Activated T-cell treated with anti-CD3 and anti-CD28 coated beads, Interleukin-2, amount 50 U/mL, for 24 hours (primary cell): ENCODE results near the gene WFDC1.
"Not testable (repeated sequence)": the region's sequence is repeated elsewhere in the genome, so short reads cannot be mapped to it uniquely, and the experiment has no call there.

Experiments
- DNase-seq: peaks from one replicate; pipeline ENCODE4 v3.0.0-alpha.2; 2020
- H3K27ac Mint-ChIP-seq: 2 replicates; pipeline ENCODE4 v1.8.0; 2020; ENCODE audit warnings: mild to moderate bottlenecking, mixed read lengths
- H3K27me3 Mint-ChIP-seq: 2 replicates; pipeline ENCODE4 v1.8.0; 2020; ENCODE audit warnings: mixed read lengths
- H3K36me3 Mint-ChIP-seq: 2 replicates; pipeline ENCODE4 v1.8.0; 2020; ENCODE audit warnings: low read depth, mixed read lengths
- H3K4me1 Mint-ChIP-seq: 2 replicates; pipeline ENCODE4 v1.8.0; 2020; ENCODE audit warnings: low read depth, mixed read lengths
- H3K4me3 Mint-ChIP-seq: 2 replicates; pipeline ENCODE4 v1.8.0; 2020; ENCODE audit warnings: mild to moderate bottlenecking, moderate library complexity, mixed read lengths
- H3K9me3 Mint-ChIP-seq: 2 replicates; pipeline ENCODE4 v1.8.0; 2020; ENCODE audit warnings: mixed read lengths

Gene WFDC1

GRCh38 chr16:84339311-84339710, 44.6 kb downstream of the WFDC1 start:
- H3K4me1 Mint-ChIP-seq = no peaks in the 10 kb centered on the region
- no peak overlapping the region for H3K4me3 Mint-ChIP-seq
- no peaks in the 10 kb centered on the region for H3K27me3 Mint-ChIP-seq
- no peaks in the 10 kb centered on the region for H3K36me3 Mint-ChIP-seq
- H3K9me3 Mint-ChIP-seq = peaks cover 16% of the 10 kb centered on the region
- DNase-seq = no peak
- H3K27ac Mint-ChIP-seq = no peak overlapping the region

GRCh38 chr16:84339766-84340165, 45.1 kb downstream of the WFDC1 start:
- Mint-ChIP-seq H3K27me3 (no peaks in the 10 kb centered on the region), H3K4me1 (no peaks in the 10 kb centered on the region), H3K4me3 (no peak overlapping the region), H3K36me3 (no peaks in the 10 kb centered on the region), H3K27ac (no peak overlapping the region), H3K9me3 (peaks cover 16% of the 10 kb centered on the region)
- no peak for DNase-seq

- Mint-ChIP-seq H3K9me3 (peaks cover 10% of the 10 kb centered on the region), H3K27me3 (no peaks in the 10 kb centered on the region), H3K27ac (no peak overlapping the region), H3K4me1 (no peaks in the 10 kb centered on the region), H3K4me3 (no peak overlapping the region), H3K36me3 (no peaks in the 10 kb centered on the region)
- no peak for DNase-seq
These were observed 45.8 kb downstream of the WFDC1 start for GRCh38 chr16:84340325-84341040.

GRCh38 chr16:84341528-84342295, 47.0 kb downstream of the WFDC1 start:
- DNase-seq = no peak
- H3K4me1 Mint-ChIP-seq = no peaks in the 10 kb centered on the region
- no peaks in the 10 kb centered on the region for H3K36me3 Mint-ChIP-seq
- no peak overlapping the region for H3K4me3 Mint-ChIP-seq
- H3K27me3 Mint-ChIP-seq = no peaks in the 10 kb centered on the region
- no peak overlapping the region for H3K27ac Mint-ChIP-seq
- H3K9me3 Mint-ChIP-seq = peaks cover 7% of the 10 kb centered on the region

GRCh38 chr16:84343800-84344199, 49.1 kb downstream of the WFDC1 start:
- not testable (repeated sequence) for H3K4me1 Mint-ChIP-seq, H3K9me3 Mint-ChIP-seq, DNase-seq, H3K27me3 Mint-ChIP-seq, H3K27ac Mint-ChIP-seq, H3K36me3 Mint-ChIP-seq, H3K4me3 Mint-ChIP-seq

GRCh38 chr16:84344781-84345180, 50.1 kb downstream of the WFDC1 start:
- Mint-ChIP-seq H3K36me3 (no peaks in the 10 kb centered on the region), H3K27me3 (no peaks in the 10 kb centered on the region), H3K4me1 (no peaks in the 10 kb centered on the region), H3K9me3 (no peaks in the 10 kb centered on the region), H3K27ac (no peak overlapping the region), H3K4me3 (no peak overlapping the region)
- DNase-seq = no peak

- Mint-ChIP-seq H3K27me3 (peaks cover under 1% of the 10 kb centered on the region), H3K27ac (no peak overlapping the region), H3K36me3 (no peaks in the 10 kb centered on the region), H3K4me3 (no peak overlapping the region), H3K9me3 (no peaks in the 10 kb centered on the region), H3K4me1 (no peaks in the 10 kb centered on the region)
- no peak for DNase-seq
These were observed 52.5 kb downstream of the WFDC1 start for GRCh38 chr16:84347161-84347560.

GRCh38 chr16:84348386-84348888, 53.8 kb downstream of the WFDC1 start:
- Mint-ChIP-seq H3K27ac (no peak overlapping the region), H3K4me3 (no peak overlapping the region), H3K36me3 (no peaks in the 10 kb centered on the region), H3K27me3 (peaks cover 5% of the 10 kb centered on the region), H3K9me3 (no peaks in the 10 kb centered on the region), H3K4me1 (no peaks in the 10 kb centered on the region)
- DNase-seq = no peak

GRCh38 chr16:84349862-84350684, 55.4 kb downstream of the WFDC1 start:
- Mint-ChIP-seq H3K27me3 (peaks cover 5% of the 10 kb centered on the region), H3K4me1 (no peaks in the 10 kb centered on the region), H3K4me3 (no peak overlapping the region), H3K9me3 (no peaks in the 10 kb centered on the region), H3K27ac (no peak overlapping the region), H3K36me3 (no peaks in the 10 kb centered on the region)
- DNase-seq = no peak

GRCh38 chr16:84350685-84351400, 56.2 kb downstream of the WFDC1 start:
- Mint-ChIP-seq H3K27ac (no peak overlapping the region), H3K9me3 (no peaks in the 10 kb centered on the region), H3K27me3 (peaks cover 5% of the 10 kb centered on the region), H3K4me1 (no peaks in the 10 kb centered on the region), H3K36me3 (no peaks in the 10 kb centered on the region), H3K4me3 (no peak overlapping the region)
- DNase-seq = no peak

- no peaks in the 10 kb centered on the region for H3K36me3 Mint-ChIP-seq
- H3K27me3 Mint-ChIP-seq = peaks cover 5% of the 10 kb centered on the region
- no peaks in the 10 kb centered on the region for H3K4me1 Mint-ChIP-seq
- no peak overlapping the region for H3K27ac Mint-ChIP-seq
- H3K9me3 Mint-ChIP-seq = no peaks in the 10 kb centered on the region
- no peak for DNase-seq
- H3K4me3 Mint-ChIP-seq = no peak overlapping the region
These were observed 57.0 kb downstream of the WFDC1 start for GRCh38 chr16:84351630-84352029.

- no peaks in the 10 kb centered on the region for H3K36me3 Mint-ChIP-seq
- no peak overlapping the region for H3K27ac Mint-ChIP-seq
- DNase-seq = no peak
- H3K4me1 Mint-ChIP-seq = peaks cover 10% of the 10 kb centered on the region
- H3K9me3 Mint-ChIP-seq = no peaks in the 10 kb centered on the region
- H3K4me3 Mint-ChIP-seq = no peak overlapping the region
- peaks cover 5% of the 10 kb centered on the region for H3K27me3 Mint-ChIP-seq
These were observed 59.6 kb downstream of the WFDC1 start for GRCh38 chr16:84354306-84354705.

GRCh38 chr16:84355149-84355548, 60.5 kb downstream of the WFDC1 start:
- H3K27me3 Mint-ChIP-seq = peaks cover 5% of the 10 kb centered on the region
- H3K27ac Mint-ChIP-seq = no peak overlapping the region
- no peak overlapping the region for H3K4me3 Mint-ChIP-seq
- DNase-seq = no peak
- H3K36me3 Mint-ChIP-seq = no peaks in the 10 kb centered on the region
- H3K9me3 Mint-ChIP-seq = no peaks in the 10 kb centered on the region
- peaks cover 19% of the 10 kb centered on the region for H3K4me1 Mint-ChIP-seq

- H3K4me1 Mint-ChIP-seq = peaks cover 29% of the 10 kb centered on the region
- H3K27ac Mint-ChIP-seq = no peak overlapping the region
- no peak overlapping the region for H3K4me3 Mint-ChIP-seq
- H3K27me3 Mint-ChIP-seq = peaks cover 5% of the 10 kb centered on the region
- no peaks in the 10 kb centered on the region for H3K36me3 Mint-ChIP-seq
- H3K9me3 Mint-ChIP-seq = no peaks in the 10 kb centered on the region
- DNase-seq = no peak
These were observed 61.5 kb downstream of the WFDC1 start for GRCh38 chr16:84356176-84356575.
